HL-60 (cell line): Measurements from ENCODE around the gene FNDC3B.

ENCODE experiments used
- DNase-seq, 2 experiments: peaks; one replicate each; pipeline ENCODE4 v3.0.0-alpha.2; 2010 to 2020; ENCODE audit warnings: low read depth in 1 of 2, low spot score in 1 of 2
- H3K27ac ChIP-seq: fragments of 250-450 bp; sonication (Bioruptor Pico); replicated peaks from 2 replicates; pipeline ENCODE4 v1.5.1; 2020; ENCODE audit warnings: mild to moderate bottlenecking, moderate library complexity
- H3K27me3 ChIP-seq: fragments of 250-450 bp; sonication (Bioruptor Pico); 2 replicates; pipeline ENCODE4 v1.5.1; 2021; ENCODE audit warnings: mild to moderate bottlenecking, moderate library complexity; ENCODE audit not compliant: insufficient read depth, poor library complexity, severe bottlenecking
- H3K4me3 ChIP-seq: replicated peaks from 2 replicates; pipeline ENCODE4 v1.5.1; 2011; ENCODE audit warnings: mild to moderate bottlenecking, control low read depth, low read length; ENCODE audit not compliant: insufficient read depth
- GABPA ChIP-seq: IDR thresholded peaks from 2 replicates; pipeline ENCODE4 v1.6.1; 2012; ENCODE audit warnings: low read depth
- POLR2AphosphoS5 ChIP-seq: IDR thresholded peaks from 2 replicates; pipeline ENCODE4 v1.6.1; 2012; ENCODE audit warnings: low read depth
- SPI1 ChIP-seq: IDR thresholded peaks from 2 replicates; pipeline ENCODE4 v1.6.1; 2012; ENCODE audit warnings: low read depth, mild to moderate bottlenecking, borderline replicate concordance
- TF ChIP-seq, protein P1 (sequence below): IDR thresholded peaks from 2 replicates; pipeline ENCODE4 v1.6.1; 2012; ENCODE audit warnings: low read depth; ENCODE audit not compliant: insufficient replicate concordance
- TF ChIP-seq, protein P2 (sequence below): IDR thresholded peaks from one replicate; pipeline ENCODE4 v1.5.1; 2011; ENCODE audit warnings: low read length, control low read depth, inconsistent platforms; ENCODE audit not compliant: insufficient read depth

FNDC3B gene

DNA sequence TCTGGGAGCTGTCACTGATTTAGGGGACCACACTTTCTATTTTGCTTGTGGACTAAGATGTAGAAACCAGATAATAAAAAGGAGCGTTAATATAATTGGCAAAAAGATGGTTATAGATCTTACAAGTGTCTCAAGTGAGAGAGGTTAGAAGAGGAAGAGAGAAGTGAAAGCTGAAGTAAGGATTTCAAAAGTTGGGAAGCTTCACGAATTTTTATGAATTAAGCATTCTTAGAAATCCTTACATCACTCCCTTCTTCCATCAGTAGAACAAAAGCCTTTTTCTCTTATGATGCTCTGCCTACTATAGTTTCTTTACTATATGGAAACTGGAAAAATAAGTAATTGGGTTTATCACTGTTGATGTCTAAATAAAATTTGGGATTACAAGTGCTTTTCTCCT is 146.5 kb downstream of the FNDC3B start:
- Histone ChIP-seq H3K27ac (no peak overlapping the region), H3K4me3 (no peak overlapping the region), H3K27me3 (no peaks in the 10 kb centered on the region)
- no peak for DNase-seq
- no peak for TF ChIP-seq POLR2AphosphoS5
- TF ChIP-seq SPI1 = no peak
- TF ChIP-seq, protein P1, sequence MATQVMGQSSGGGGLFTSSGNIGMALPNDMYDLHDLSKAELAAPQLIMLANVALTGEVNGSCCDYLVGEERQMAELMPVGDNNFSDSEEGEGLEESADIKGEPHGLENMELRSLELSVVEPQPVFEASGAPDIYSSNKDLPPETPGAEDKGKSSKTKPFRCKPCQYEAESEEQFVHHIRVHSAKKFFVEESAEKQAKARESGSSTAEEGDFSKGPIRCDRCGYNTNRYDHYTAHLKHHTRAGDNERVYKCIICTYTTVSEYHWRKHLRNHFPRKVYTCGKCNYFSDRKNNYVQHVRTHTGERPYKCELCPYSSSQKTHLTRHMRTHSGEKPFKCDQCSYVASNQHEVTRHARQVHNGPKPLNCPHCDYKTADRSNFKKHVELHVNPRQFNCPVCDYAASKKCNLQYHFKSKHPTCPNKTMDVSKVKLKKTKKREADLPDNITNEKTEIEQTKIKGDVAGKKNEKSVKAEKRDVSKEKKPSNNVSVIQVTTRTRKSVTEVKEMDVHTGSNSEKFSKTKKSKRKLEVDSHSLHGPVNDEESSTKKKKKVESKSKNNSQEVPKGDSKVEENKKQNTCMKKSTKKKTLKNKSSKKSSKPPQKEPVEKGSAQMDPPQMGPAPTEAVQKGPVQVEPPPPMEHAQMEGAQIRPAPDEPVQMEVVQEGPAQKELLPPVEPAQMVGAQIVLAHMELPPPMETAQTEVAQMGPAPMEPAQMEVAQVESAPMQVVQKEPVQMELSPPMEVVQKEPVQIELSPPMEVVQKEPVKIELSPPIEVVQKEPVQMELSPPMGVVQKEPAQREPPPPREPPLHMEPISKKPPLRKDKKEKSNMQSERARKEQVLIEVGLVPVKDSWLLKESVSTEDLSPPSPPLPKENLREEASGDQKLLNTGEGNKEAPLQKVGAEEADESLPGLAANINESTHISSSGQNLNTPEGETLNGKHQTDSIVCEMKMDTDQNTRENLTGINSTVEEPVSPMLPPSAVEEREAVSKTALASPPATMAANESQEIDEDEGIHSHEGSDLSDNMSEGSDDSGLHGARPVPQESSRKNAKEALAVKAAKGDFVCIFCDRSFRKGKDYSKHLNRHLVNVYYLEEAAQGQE = no peak
- TF ChIP-seq, protein P2, sequence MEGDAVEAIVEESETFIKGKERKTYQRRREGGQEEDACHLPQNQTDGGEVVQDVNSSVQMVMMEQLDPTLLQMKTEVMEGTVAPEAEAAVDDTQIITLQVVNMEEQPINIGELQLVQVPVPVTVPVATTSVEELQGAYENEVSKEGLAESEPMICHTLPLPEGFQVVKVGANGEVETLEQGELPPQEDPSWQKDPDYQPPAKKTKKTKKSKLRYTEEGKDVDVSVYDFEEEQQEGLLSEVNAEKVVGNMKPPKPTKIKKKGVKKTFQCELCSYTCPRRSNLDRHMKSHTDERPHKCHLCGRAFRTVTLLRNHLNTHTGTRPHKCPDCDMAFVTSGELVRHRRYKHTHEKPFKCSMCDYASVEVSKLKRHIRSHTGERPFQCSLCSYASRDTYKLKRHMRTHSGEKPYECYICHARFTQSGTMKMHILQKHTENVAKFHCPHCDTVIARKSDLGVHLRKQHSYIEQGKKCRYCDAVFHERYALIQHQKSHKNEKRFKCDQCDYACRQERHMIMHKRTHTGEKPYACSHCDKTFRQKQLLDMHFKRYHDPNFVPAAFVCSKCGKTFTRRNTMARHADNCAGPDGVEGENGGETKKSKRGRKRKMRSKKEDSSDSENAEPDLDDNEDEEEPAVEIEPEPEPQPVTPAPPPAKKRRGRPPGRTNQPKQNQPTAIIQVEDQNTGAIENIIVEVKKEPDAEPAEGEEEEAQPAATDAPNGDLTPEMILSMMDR = no peak
- TF ChIP-seq GABPA = no peak

DNA sequence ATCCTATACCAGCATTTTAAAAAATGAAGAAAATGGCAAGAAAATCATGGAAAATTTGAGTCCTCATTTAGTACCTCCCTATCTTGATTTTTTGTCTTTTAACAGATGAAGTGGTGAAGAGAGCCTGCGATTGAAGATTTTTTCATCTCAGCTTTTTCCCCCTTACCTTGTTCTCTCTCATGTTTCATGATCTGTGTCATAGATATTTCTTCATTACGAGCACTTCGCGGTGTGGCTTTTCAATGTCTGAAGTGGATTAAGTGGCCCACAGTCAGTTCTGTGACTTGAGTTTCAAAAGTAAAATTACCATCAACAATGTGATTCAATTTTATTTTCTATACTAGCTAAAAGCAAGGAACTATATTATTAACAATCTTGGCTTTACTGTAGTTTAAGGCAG is 147.2 kb downstream of the FNDC3B start:
- TF ChIP-seq GABPA = no peak
- TF ChIP-seq, protein P1 = no peak
- no peak for TF ChIP-seq POLR2AphosphoS5
- TF ChIP-seq, protein P2 = no peak
- TF ChIP-seq SPI1 = no peak
- H3K4me3 ChIP-seq = no peak overlapping the region
- no peaks in the 10 kb centered on the region for H3K27me3 ChIP-seq
- no peak for DNase-seq
- no peak overlapping the region for H3K27ac ChIP-seq

DNA sequence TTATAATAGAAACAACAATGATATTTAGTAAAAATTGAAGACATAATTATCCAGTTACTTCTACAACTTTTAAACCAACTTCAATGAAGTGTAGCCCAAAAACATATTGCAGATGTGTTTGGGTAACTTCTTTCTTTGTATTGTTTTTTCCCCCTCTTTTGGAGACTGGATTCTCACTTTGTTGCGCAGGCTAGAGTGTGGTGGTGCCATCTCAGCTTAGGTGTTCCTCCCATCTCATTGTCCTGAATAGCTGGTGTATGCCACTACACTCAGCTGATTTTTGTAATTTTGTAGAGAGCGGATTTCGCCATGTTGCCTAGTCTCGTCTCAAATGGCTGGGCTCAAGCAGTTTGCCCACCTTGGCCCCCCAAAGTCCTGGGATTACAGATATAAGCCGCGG is 148.1 kb downstream of the FNDC3B start:
- H3K4me3 ChIP-seq = no peak overlapping the region
- DNase-seq = no peak
- H3K27ac ChIP-seq = no peak overlapping the region
- TF ChIP-seq SPI1 = no peak
- TF ChIP-seq, protein P1 = no peak
- TF ChIP-seq POLR2AphosphoS5 = no peak
- TF ChIP-seq GABPA = no peak
- TF ChIP-seq, protein P2 = no peak
- H3K27me3 ChIP-seq = no peaks in the 10 kb centered on the region
